ENCODE measurements around the gene CDH23. TPM values are rescaled to one million over a fixed set of nuclear protein-coding genes. Genes with fewer than 3 reads are reported as not detected.

The CDH23 gene
- total and polyA plus RNA-seq, 9 of the 15 experiments (the other 6 are each of a cell fraction or from before 2014, with no cell fraction given) = 0.18 to 1.2 (median 0.47) TPM

GRCh38 chr10:71525092-71525491 is 128.4 kb downstream of the CDH23 start:
- no peak overlapping the region for H3K4me2 ChIP-seq (ENCODE audit: insufficient read depth, low read length)
- BruUV-seq (replicated peaks) = no TSS peak
- H3K9ac ChIP-seq (ENCODE audit: insufficient read depth in 1 of 2, low read depth in 2 of 2, low read length in 2 of 2) = no peak overlapping the region
- H3K36me3 ChIP-seq (ENCODE audit: control insufficient read depth, insufficient read depth, low read length) = no peaks in the 10 kb centered on the region
- ChIA-PET CTCF (ENCODE audit: low intra/inter-chr PET ratio) (no interaction called here), POLR2A (interaction anchor here (1.2 kb wide), 1 partner anchor 20 kb away, joined by 4 read pairs; no protein-coding TSS in a partner anchor)
- H3K4me1 ChIP-seq (replicated peaks in 1 of 2; ENCODE audit: control insufficient read depth in 2 of 2, insufficient read depth in 2 of 2, low read length in 2 of 2) = peaks cover 0 to 6% of the 10 kb centered on the region in 2 experiments; a peak in 1 of 5 replicates
- H4K20me1 ChIP-seq (replicated peaks; ENCODE audit: control insufficient read depth, insufficient read depth, low read length) = 0 out of 2 replicates have a peak, but pooled peaks cover 5% of the 10 kb centered on the region
- no peak overlapping the region for H3K4me3 ChIP-seq
- no peak overlapping the region for H2AFZ ChIP-seq (ENCODE audit: low read depth, low read length)
- H3K27ac ChIP-seq (ENCODE audit: extremely low read depth, low read depth, low read length) = no peak overlapping the region
- H3K9me1 ChIP-seq (ENCODE audit: control insufficient read depth, insufficient read depth, low read length) = no peaks in the 10 kb centered on the region
- no peaks in the 10 kb centered on the region for H3K79me2 ChIP-seq (ENCODE audit: control insufficient read depth, insufficient read depth, low read length)
- TF ChIP-seq SREBF2 (CRISPR knock-in tag; IDR thresholded peaks at IDR 0.05) (no peak), FOXM1 (IDR thresholded peaks at IDR 0.05; ENCODE audit: low read depth) (no peak), FOXM1 (CRISPR knock-in tag; IDR thresholded peaks at IDR 0.05; ENCODE audit: low read depth) (no peak), ARHGAP35 (IDR thresholded peaks at IDR 0.05; ENCODE audit: partially characterized antibody) (no peak), ZNF764 (CRISPR knock-in tag; IDR thresholded peaks at IDR 0.05; ENCODE audit: low read depth) (no peak), POLR2H (tag; IDR thresholded peaks at IDR 0.05; ENCODE audit: low read depth) (no peak), IFI16 (CRISPR knock-in tag; IDR thresholded peaks at IDR 0.05) (no peak), ZNF444 (CRISPR knock-in tag; IDR thresholded peaks at IDR 0.05) (no peak), ZKSCAN8 (CRISPR knock-in tag; IDR thresholded peaks at IDR 0.05) (no peak)
- TF ChIP-seq, protein P1, sequence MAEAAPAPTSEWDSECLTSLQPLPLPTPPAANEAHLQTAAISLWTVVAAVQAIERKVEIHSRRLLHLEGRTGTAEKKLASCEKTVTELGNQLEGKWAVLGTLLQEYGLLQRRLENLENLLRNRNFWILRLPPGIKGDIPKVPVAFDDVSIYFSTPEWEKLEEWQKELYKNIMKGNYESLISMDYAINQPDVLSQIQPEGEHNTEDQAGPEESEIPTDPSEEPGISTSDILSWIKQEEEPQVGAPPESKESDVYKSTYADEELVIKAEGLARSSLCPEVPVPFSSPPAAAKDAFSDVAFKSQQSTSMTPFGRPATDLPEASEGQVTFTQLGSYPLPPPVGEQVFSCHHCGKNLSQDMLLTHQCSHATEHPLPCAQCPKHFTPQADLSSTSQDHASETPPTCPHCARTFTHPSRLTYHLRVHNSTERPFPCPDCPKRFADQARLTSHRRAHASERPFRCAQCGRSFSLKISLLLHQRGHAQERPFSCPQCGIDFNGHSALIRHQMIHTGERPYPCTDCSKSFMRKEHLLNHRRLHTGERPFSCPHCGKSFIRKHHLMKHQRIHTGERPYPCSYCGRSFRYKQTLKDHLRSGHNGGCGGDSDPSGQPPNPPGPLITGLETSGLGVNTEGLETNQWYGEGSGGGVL (CRISPR knock-in tag; IDR thresholded peaks at IDR 0.05) = no peak
- FAIRE-seq = no peak
- no peak for ATAC-seq
- H3K27me3 ChIP-seq (ENCODE audit: control insufficient read depth in 2 of 2, insufficient read depth in 2 of 2, low read length in 2 of 2) = peaks cover 37 to 89% of the 10 kb centered on the region in 2 experiments
- in situ Hi-C loops (cut with MboI) = no loop called here
- 3% methylated on average over 5 of the region's 5 CpGs for WGBS (ENCODE audit: insufficient coverage, low coverage, missing lambda C conversion rate)
- intact Hi-C loops (cut with micrococcal nuclease) = no loop called here
- DNase-seq (ENCODE audit: extremely low read depth in 1 of 4, low spot score in 3 of 4) = no peak
- no peaks in the 10 kb centered on the region for H3K9me3 ChIP-seq (replicated peaks; ENCODE audit: control insufficient read depth, insufficient read depth, low read depth, low read length)
